HG02885 (cell line): Measurements from ENCODE around the gene ATG2B.

Experiments
- ATAC-seq: cut with Tn5 transposase; IDR thresholded peaks from one replicate; pipeline ENCODE4 v1.9.1; 2021; ENCODE audit warnings: mild to moderate bottlenecking; ENCODE audit not compliant: unreplicated experiment, poor library complexity

ATG2B gene

GRCh38 chr14:96362965-96363750 lies at the start of gene ATG2B, which contains the start of gene GSKIP:
ATG2B (minus strand) TSS chr14:96363341; CDS start chr14:96362976, 365 bp downstream.
GSKIP (plus strand) TSS chr14:96363526; CDS start chr14:96382248, 18,722 bp downstream.
- peak; percentile 78 for ATAC-seq

GRCh38 chr14:96410119-96410518 lies 47.0 kb upstream of the ATG2B start:
- ATAC-seq, result no peak

- no peak for ATAC-seq
Observed at GRCh38 chr14:96409701-96410100, 46.6 kb upstream of the ATG2B start.

GRCh38 chr14:96408608-96409007 lies 45.5 kb upstream of the ATG2B start:
- ATAC-seq, result peak; percentile 42

GRCh38 chr14:96407935-96408570 lies 44.9 kb upstream of the ATG2B start:
- ATAC-seq, result no peak

- no peak for ATAC-seq
Observed at GRCh38 chr14:96405677-96406076, 42.5 kb upstream of the ATG2B start.

- no peak for ATAC-seq
Observed at GRCh38 chr14:96403409-96403808, 40.3 kb upstream of the ATG2B start.

- no peak for ATAC-seq
Observed at GRCh38 chr14:96400495-96400894, 37.4 kb upstream of the ATG2B start.

- no peak for ATAC-seq
Observed at GRCh38 chr14:96399405-96399804, 36.3 kb upstream of the ATG2B start.

GRCh38 chr14:96398921-96399320 lies 35.8 kb upstream of the ATG2B start:
- ATAC-seq, result no peak

GRCh38 chr14:96398432-96398831 lies 35.3 kb upstream of the ATG2B start:
- ATAC-seq, result no peak

- ATAC-seq, result no peak
Observed at GRCh38 chr14:96394047-96394815, 31.1 kb upstream of the ATG2B start.

- ATAC-seq, result no peak
Observed at GRCh38 chr14:96393071-96393691, 30.0 kb upstream of the ATG2B start.

- ATAC-seq, result peak; percentile 90
Observed at GRCh38 chr14:96391293-96392118, 28.4 kb upstream of the ATG2B start.

- no peak for ATAC-seq
Observed at GRCh38 chr14:96390965-96391292, 27.8 kb upstream of the ATG2B start.

- ATAC-seq, result no peak
Observed at GRCh38 chr14:96385385-96385784, 22.2 kb upstream of the ATG2B start.

- no peak for ATAC-seq
Observed at GRCh38 chr14:96384740-96385139, 21.6 kb upstream of the ATG2B start.

GRCh38 chr14:96384053-96384452 lies 20.9 kb upstream of the ATG2B start:
- ATAC-seq, result no peak

- ATAC-seq, result no peak
Observed at GRCh38 chr14:96383445-96383844, 20.3 kb upstream of the ATG2B start.

GRCh38 chr14:96380735-96381134 lies 17.6 kb upstream of the ATG2B start:
- ATAC-seq, result no peak
